Neural progenitor cell (in vitro differentiated cells): ENCODE data around the gene TLE1. TPM values are rescaled to one million over a fixed set of nuclear protein-coding genes. Genes with fewer than 3 reads are reported as not detected.

ENCODE experiments used
- DNase-seq: peaks from one replicate; pipeline ENCODE4 v3.0.0-alpha.2; 2016; ENCODE audit warnings: low spot score
- H2AFZ ChIP-seq: fragments of 200-600 bp; sonication (generic); replicated peaks from 2 replicates; pipeline ENCODE4 v1.6.1; 2016; ENCODE audit warnings: antibody characterized with exemption
- H3F3A ChIP-seq: fragments of 200-600 bp; sonication (generic); 2 replicates; pipeline ENCODE4 v1.6.1; 2016; ENCODE audit warnings: antibody characterized with exemption, low read depth
- H3K27ac ChIP-seq: fragments of 200-600 bp; sonication (generic); 2 replicates; pipeline ENCODE4 v1.5.1; 2016; ENCODE audit warnings: mild to moderate bottlenecking
- H3K27me3 ChIP-seq: fragments of 200-600 bp; sonication (generic); 2 replicates; pipeline ENCODE4 v1.6.1; 2016; ENCODE audit warnings: mild to moderate bottlenecking, moderate library complexity
- H3K36me3 ChIP-seq: fragments of 200-600 bp; sonication (generic); 2 replicates; pipeline ENCODE4 v1.5.1; 2016
- H3K4me1 ChIP-seq: fragments of 200-600 bp; sonication (generic); 2 replicates; pipeline ENCODE4 v1.6.1; 2016; ENCODE audit warnings: mixed run types
- H3K4me2 ChIP-seq: fragments of 200-600 bp; sonication (generic); 2 replicates; pipeline ENCODE4 v1.6.1; 2016
- H3K4me3 ChIP-seq: fragments of 200-600 bp; sonication (generic); 2 replicates; pipeline ENCODE4 v1.5.1; 2016
- H3K79me2 ChIP-seq: fragments of 200-600 bp; sonication (generic); 2 replicates; pipeline ENCODE4 v1.6.1; 2016; ENCODE audit warnings: low read depth
- H3K9ac ChIP-seq: fragments of 200-600 bp; sonication (generic); 2 replicates; pipeline ENCODE4 v1.6.1; 2016
- H3K9me3 ChIP-seq: fragments of 200-600 bp; sonication (generic); 2 replicates; pipeline ENCODE4 v1.5.1; 2016; ENCODE audit warnings: low read depth
- H4K20me1 ChIP-seq: fragments of 200-600 bp; sonication (generic); 2 replicates; pipeline ENCODE4 v1.6.1; 2016; ENCODE audit warnings: low read depth
- H3K27ac Mint-ChIP-seq: 3 replicates; pipeline ENCODE4 v1.8.0; 2021; ENCODE audit warnings: mixed read lengths
- H3K27me3 Mint-ChIP-seq: 2 replicates; pipeline ENCODE4 v1.8.0; 2022; ENCODE audit warnings: low read depth, mild to moderate bottlenecking, inconsistent platforms, moderate library complexity, mixed read lengths; ENCODE audit not compliant: insufficient read depth
- H3K36me3 Mint-ChIP-seq: 3 replicates; pipeline ENCODE4 v1.8.0; 2021; ENCODE audit warnings: mixed read lengths
- H3K4me1 Mint-ChIP-seq: 3 replicates; pipeline ENCODE4 v1.8.0; 2021; ENCODE audit warnings: mixed read lengths
- H3K4me3 Mint-ChIP-seq: 3 replicates; pipeline ENCODE4 v1.8.0; 2021; ENCODE audit warnings: mild to moderate bottlenecking, moderate library complexity, mixed read lengths
- H3K9me3 Mint-ChIP-seq: 3 replicates; pipeline ENCODE4 v1.8.0; 2020; ENCODE audit warnings: mixed read lengths
- EZH2 ChIP-seq: fragments of 200-600 bp; sonication (generic); IDR thresholded peaks from 2 replicates; pipeline ENCODE4 v1.6.1; 2017; ENCODE audit warnings: antibody characterized with exemption, mild to moderate bottlenecking, moderate library complexity
- EZH2phosphoT487 ChIP-seq: fragments of 200-600 bp; sonication (generic); IDR thresholded peaks from 2 replicates; pipeline ENCODE4 v1.6.1; 2017; ENCODE audit warnings: antibody characterized with exemption
- total RNA-seq: library from RNA; depleted of rRNA; stranded (reverse); fragments of >200 nt; gene quantifications from 2 replicates; pipeline ENCODE4 v1.2.3, GENCODE V29; 2015; ENCODE audit warnings: low replicate concordance
- TF ChIP-seq, protein P1 (sequence below): fragments of 200-600 bp; sonication (generic); IDR thresholded peaks from 2 replicates; pipeline ENCODE4 v1.5.1; 2017; ENCODE audit warnings: antibody characterized with exemption, mild to moderate bottlenecking

TLE1 gene
- total RNA-seq, 1 donor from 2014 or later: 54.7 TPM

DNA sequence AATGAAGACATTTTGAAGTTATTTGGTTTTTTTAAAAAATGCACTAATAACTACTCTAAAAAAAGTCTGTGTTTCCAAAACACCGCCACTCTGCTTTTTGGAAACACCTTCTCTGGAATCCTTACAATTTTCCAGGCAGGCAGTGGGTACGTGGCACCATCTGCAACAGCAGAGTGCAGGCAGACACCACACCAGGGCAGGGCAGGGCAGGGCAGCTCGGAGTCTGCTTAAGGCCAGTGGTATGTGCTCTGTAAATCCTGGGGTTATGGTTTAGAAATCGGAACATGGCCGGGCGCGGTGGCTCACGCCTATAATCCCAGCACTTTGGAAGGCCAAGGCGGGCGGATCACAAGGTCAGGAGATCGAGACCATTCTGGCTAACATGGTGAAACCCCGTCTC, 97.6 kb downstream of the TLE1 start:
- H3K27ac Mint-ChIP-seq: no peak overlapping the region
- H4K20me1 ChIP-seq: peaks cover 6% of the 10 kb centered on the region
- H3K36me3 ChIP-seq: peaks cover 5% of the 10 kb centered on the region
- H3K9ac ChIP-seq: no peak overlapping the region
- DNase-seq: no peak
- H3K4me3 ChIP-seq: no peak overlapping the region
- H2AFZ ChIP-seq: no peak overlapping the region
- no peak overlapping the region for H3K27ac ChIP-seq
- H3K4me1 Mint-ChIP-seq: peaks cover 42% of the 10 kb centered on the region
- peaks cover 20% of the 10 kb centered on the region for H3K4me1 ChIP-seq
- H3K9me3 ChIP-seq: no peaks in the 10 kb centered on the region
- H3K9me3 Mint-ChIP-seq: peaks cover 2% of the 10 kb centered on the region
- peaks cover 15% of the 10 kb centered on the region for H3K27me3 Mint-ChIP-seq
- peaks cover 11% of the 10 kb centered on the region for H3F3A ChIP-seq
- H3K27me3 ChIP-seq: no peaks in the 10 kb centered on the region
- no peak for TF ChIP-seq EZH2phosphoT487
- no peak for TF ChIP-seq EZH2
- TF ChIP-seq, protein P1, sequence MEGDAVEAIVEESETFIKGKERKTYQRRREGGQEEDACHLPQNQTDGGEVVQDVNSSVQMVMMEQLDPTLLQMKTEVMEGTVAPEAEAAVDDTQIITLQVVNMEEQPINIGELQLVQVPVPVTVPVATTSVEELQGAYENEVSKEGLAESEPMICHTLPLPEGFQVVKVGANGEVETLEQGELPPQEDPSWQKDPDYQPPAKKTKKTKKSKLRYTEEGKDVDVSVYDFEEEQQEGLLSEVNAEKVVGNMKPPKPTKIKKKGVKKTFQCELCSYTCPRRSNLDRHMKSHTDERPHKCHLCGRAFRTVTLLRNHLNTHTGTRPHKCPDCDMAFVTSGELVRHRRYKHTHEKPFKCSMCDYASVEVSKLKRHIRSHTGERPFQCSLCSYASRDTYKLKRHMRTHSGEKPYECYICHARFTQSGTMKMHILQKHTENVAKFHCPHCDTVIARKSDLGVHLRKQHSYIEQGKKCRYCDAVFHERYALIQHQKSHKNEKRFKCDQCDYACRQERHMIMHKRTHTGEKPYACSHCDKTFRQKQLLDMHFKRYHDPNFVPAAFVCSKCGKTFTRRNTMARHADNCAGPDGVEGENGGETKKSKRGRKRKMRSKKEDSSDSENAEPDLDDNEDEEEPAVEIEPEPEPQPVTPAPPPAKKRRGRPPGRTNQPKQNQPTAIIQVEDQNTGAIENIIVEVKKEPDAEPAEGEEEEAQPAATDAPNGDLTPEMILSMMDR: no peak
- H3K36me3 Mint-ChIP-seq: peaks cover 76% of the 10 kb centered on the region
- H3K79me2 ChIP-seq: peaks cover 15% of the 10 kb centered on the region
- no peak overlapping the region for H3K4me3 Mint-ChIP-seq
- no peak overlapping the region for H3K4me2 ChIP-seq

DNA sequence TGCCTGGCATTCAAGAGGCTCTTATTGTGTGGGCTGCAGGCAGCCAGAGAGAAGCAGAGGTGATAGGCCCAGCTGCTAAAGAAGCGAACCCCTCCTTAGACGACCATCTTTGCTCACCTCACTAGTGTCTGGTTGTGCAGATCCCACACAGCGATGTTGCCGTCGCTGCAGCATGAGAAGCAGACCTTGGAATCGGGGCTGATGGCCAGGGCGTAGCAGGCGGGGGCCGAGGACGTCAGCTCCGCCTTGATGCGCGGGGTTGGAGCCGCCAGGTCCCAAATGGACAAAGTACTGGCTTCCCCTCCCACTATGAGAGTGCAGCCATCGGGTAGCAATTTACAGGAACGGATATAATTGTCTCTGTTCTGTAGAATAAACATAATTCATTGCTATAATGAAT, 98.7 kb downstream of the TLE1 start:
- Mint-ChIP-seq H3K36me3 (peaks cover 70% of the 10 kb centered on the region), H3K27me3 (peaks cover 10% of the 10 kb centered on the region), H3K4me1 (peaks cover 31% of the 10 kb centered on the region), H3K9me3 (no peaks in the 10 kb centered on the region), H3K27ac (no peak overlapping the region), H3K4me3 (no peak overlapping the region)
- Histone ChIP-seq H4K20me1 (no peaks in the 10 kb centered on the region), H3F3A (peaks cover under 1% of the 10 kb centered on the region), H3K9me3 (no peaks in the 10 kb centered on the region), H3K27ac (no peak overlapping the region), H3K27me3 (no peaks in the 10 kb centered on the region), H3K79me2 (peaks cover 15% of the 10 kb centered on the region), H3K4me3 (no peak overlapping the region), H3K4me1 (peaks cover 10% of the 10 kb centered on the region), H3K36me3 (peaks cover 11% of the 10 kb centered on the region), H2AFZ (no peak overlapping the region), H3K9ac (no peak overlapping the region), H3K4me2 (no peak overlapping the region)
- DNase-seq: no peak
- TF ChIP-seq, protein P1: no peak
- TF ChIP-seq EZH2 (no peak), EZH2phosphoT487 (no peak)

DNA sequence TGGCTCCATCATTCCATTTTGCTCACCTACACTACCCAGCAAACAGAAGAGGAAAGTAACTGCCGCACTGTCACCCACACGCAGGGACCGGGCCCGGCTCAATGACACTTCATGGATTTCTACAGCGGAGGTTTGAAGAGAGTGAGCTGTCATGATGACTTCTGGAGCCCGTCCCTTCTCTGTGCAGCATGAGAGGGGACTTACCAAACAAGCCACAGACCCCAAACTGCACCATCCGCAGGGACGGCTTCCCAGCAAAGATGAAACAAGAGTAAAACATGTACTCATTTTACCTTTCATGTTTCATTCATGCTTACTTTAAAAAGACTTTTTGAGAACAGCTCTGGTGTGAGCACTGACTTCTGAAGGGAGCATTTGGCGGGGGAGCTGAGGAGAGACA, 99.5 kb downstream of the TLE1 start:
- H3K27me3 ChIP-seq: no peaks in the 10 kb centered on the region
- TF ChIP-seq EZH2 (no peak), EZH2phosphoT487 (no peak)
- TF ChIP-seq, protein P1: no peak
- no peak overlapping the region for H3K4me3 ChIP-seq
- no peaks in the 10 kb centered on the region for H3F3A ChIP-seq
- no peak overlapping the region for H3K27ac ChIP-seq
- Mint-ChIP-seq H3K4me1 (peaks cover 27% of the 10 kb centered on the region), H3K9me3 (no peaks in the 10 kb centered on the region), H3K4me3 (no peak overlapping the region), H3K27me3 (peaks cover 10% of the 10 kb centered on the region), H3K27ac (no peak overlapping the region), H3K36me3 (peaks cover 73% of the 10 kb centered on the region)
- no peaks in the 10 kb centered on the region for H4K20me1 ChIP-seq
- no peak overlapping the region for H3K4me2 ChIP-seq
- no peak for DNase-seq
- H3K9me3 ChIP-seq: no peaks in the 10 kb centered on the region
- H2AFZ ChIP-seq: no peak overlapping the region
- H3K4me1 ChIP-seq: peaks cover 10% of the 10 kb centered on the region
- H3K36me3 ChIP-seq: peaks cover 10% of the 10 kb centered on the region
- peaks cover 8% of the 10 kb centered on the region for H3K79me2 ChIP-seq
- H3K9ac ChIP-seq: no peak overlapping the region
